Endothelial cell (in vitro differentiated cells): Measurements from ENCODE around the gene RBP3. TPM values are rescaled to one million over a fixed set of nuclear protein-coding genes. Genes with fewer than 3 reads are reported as not detected.

Source experiments
- DNase-seq: peaks from one replicate; pipeline ENCODE4 v3.0.0; 2021; ENCODE audit warnings: low spot score
- H3K27ac Mint-ChIP-seq: one replicate; pipeline ENCODE4 v1.8.0; 2021; ENCODE audit warnings: mixed read lengths, inconsistent platforms; ENCODE audit not compliant: unreplicated experiment
- H3K27me3 Mint-ChIP-seq: one replicate; pipeline ENCODE4 v1.8.0; 2021; ENCODE audit warnings: mild to moderate bottlenecking, moderate library complexity, mixed read lengths, inconsistent platforms; ENCODE audit not compliant: unreplicated experiment
- H3K36me3 Mint-ChIP-seq: one replicate; pipeline ENCODE4 v1.8.0; 2021; ENCODE audit warnings: mild to moderate bottlenecking, low read depth, mixed read lengths, inconsistent platforms; ENCODE audit not compliant: unreplicated experiment
- H3K4me1 Mint-ChIP-seq: one replicate; pipeline ENCODE4 v1.8.0; 2021; ENCODE audit warnings: mild to moderate bottlenecking, mixed read lengths, inconsistent platforms; ENCODE audit not compliant: unreplicated experiment
- H3K4me3 Mint-ChIP-seq: one replicate; pipeline ENCODE4 v1.8.0; 2021; ENCODE audit warnings: mild to moderate bottlenecking, mixed read lengths, inconsistent platforms; ENCODE audit not compliant: unreplicated experiment
- H3K9me3 Mint-ChIP-seq: one replicate; pipeline ENCODE4 v1.8.0; 2021; ENCODE audit warnings: mixed read lengths, inconsistent platforms; ENCODE audit not compliant: unreplicated experiment
- CTCF ChIP-seq: fragments of 200-600 bp; sonication (generic); IDR thresholded peaks from one replicate; pipeline ENCODE4 v1.5.0; 2021; ENCODE audit warnings: antibody characterized with exemption; ENCODE audit not compliant: unreplicated experiment
- long read RNA-seq: library from polyadenylated mRNA; unstranded; transcript quantifications from one replicate; pipeline ENCODE4 v2.0.0, GENCODE V29; 2020; ENCODE audit not compliant: unreplicated experiment
- total RNA-seq: library from RNA; stranded (reverse); fragmentation: NEBNext Ultra II Directional; extraction: Animal tissue kit (Norgen Biotek cat#: 25700); gene quantifications from one replicate; pipeline ENCODE4 v1.2.1, GENCODE V29; 2021; ENCODE audit not compliant: unreplicated experiment

Gene RBP3
- total RNA-seq = not detected
- long read RNA-seq = 0 reads

GRCh38 chr10:47348138-47348651 lies at the start of gene RBP3:
Gene RBP3 (plus strand): TSS chr10:47348363. CDS start chr10:47348485, 122 bp downstream.
- Mint-ChIP-seq H3K27ac (no peak within 1 kb of the TSS), H3K4me3 (no peak within 1 kb of the TSS), H3K4me1 (no peaks in the 10 kb centered on the region), H3K36me3 (no peaks in the 10 kb centered on the region), H3K9me3 (no peaks in the 10 kb centered on the region), H3K27me3 (peaks cover 7% of the 10 kb centered on the region)
- TF ChIP-seq CTCF = no peak
- no peak for DNase-seq

- no peak for DNase-seq
- Mint-ChIP-seq H3K36me3 (no peaks in the 10 kb centered on the region), H3K27ac (no peak overlapping the region), H3K27me3 (peaks cover 9% of the 10 kb centered on the region), H3K9me3 (no peaks in the 10 kb centered on the region), H3K4me1 (peaks cover 10% of the 10 kb centered on the region), H3K4me3 (no peak overlapping the region)
- no peak for TF ChIP-seq CTCF
Observed at GRCh38 chr10:47298715-47299114, 49.4 kb upstream of the RBP3 start.

- Mint-ChIP-seq H3K27me3 (peaks cover 10% of the 10 kb centered on the region), H3K4me3 (peak within 1 kb of the TSS; percentile 74), H3K4me1 (peaks cover 12% of the 10 kb centered on the region), H3K27ac (no peak within 1 kb of the TSS), H3K9me3 (no peaks in the 10 kb centered on the region), H3K36me3 (no peaks in the 10 kb centered on the region)
- TF ChIP-seq CTCF = no peak
- no peak for DNase-seq
Observed at GRCh38 chr10:47299611-47300428, 48.3 kb upstream of the RBP3 start, which contains the start of gene GDF10. Gene GDF10 (plus strand): TSS chr10:47300197. CDS start chr10:47300652, 455 bp downstream.

- TF ChIP-seq CTCF = no peak
- Mint-ChIP-seq H3K36me3 (no peaks in the 10 kb centered on the region), H3K27me3 (peaks cover 13% of the 10 kb centered on the region), H3K4me3 (no peak overlapping the region), H3K27ac (no peak overlapping the region), H3K4me1 (peaks cover 13% of the 10 kb centered on the region), H3K9me3 (no peaks in the 10 kb centered on the region)
- DNase-seq = peak; percentile 40
Observed at GRCh38 chr10:47300429-47300931, 47.7 kb upstream of the RBP3 start.

- no peak overlapping the region for H3K4me3 Mint-ChIP-seq
- no peaks in the 10 kb centered on the region for H3K36me3 Mint-ChIP-seq
- no peak for TF ChIP-seq CTCF
- H3K27me3 Mint-ChIP-seq = peaks cover 14% of the 10 kb centered on the region
- no peaks in the 10 kb centered on the region for H3K9me3 Mint-ChIP-seq
- H3K4me1 Mint-ChIP-seq = peaks cover 5% of the 10 kb centered on the region
- H3K27ac Mint-ChIP-seq = no peak overlapping the region
- no peak for DNase-seq
Observed at GRCh38 chr10:47301833-47302232, 46.3 kb upstream of the RBP3 start.
